HCT116 (cell line): Measurements from ENCODE around the gene PCDH9.

Experiments used
- CTCF ChIP-seq, 3 experiments: fragments of 200-600 bp in 1 of 3; sonication (generic) in 1 of 3; IDR thresholded peaks in 2 of 3; conservative IDR thresholded peaks in 1 of 3; 2 replicates each; pipeline ENCODE4 v1.5.1; 2012 to 2017; ENCODE audit warnings: low read depth in 2 of 3, low read length in 2 of 3, antibody characterized with exemption in 1 of 3, borderline replicate concordance in 1 of 3, control low read depth in 1 of 3, mild to moderate bottlenecking in 1 of 3, mixed read lengths in 1 of 3, mixed run types in 1 of 3, moderate library complexity in 1 of 3; ENCODE audit not compliant: insufficient read depth in 1 of 3
- EGR1 ChIP-seq: IDR thresholded peaks from 2 replicates; pipeline ENCODE4 v1.6.1; 2012; ENCODE audit warnings: low read depth
- POLR2A ChIP-seq: IDR thresholded peaks from 2 replicates; pipeline ENCODE4 v1.7.0; 2011; ENCODE audit warnings: borderline replicate concordance; ENCODE audit not compliant: insufficient read depth, insufficient read length; ENCODE audit errors: extremely low read depth
- TF ChIP-seq, protein P1 (sequence below): IDR thresholded peaks from 2 replicates; pipeline ENCODE4 v1.6.1; 2012; ENCODE audit warnings: low read depth

DNA sequence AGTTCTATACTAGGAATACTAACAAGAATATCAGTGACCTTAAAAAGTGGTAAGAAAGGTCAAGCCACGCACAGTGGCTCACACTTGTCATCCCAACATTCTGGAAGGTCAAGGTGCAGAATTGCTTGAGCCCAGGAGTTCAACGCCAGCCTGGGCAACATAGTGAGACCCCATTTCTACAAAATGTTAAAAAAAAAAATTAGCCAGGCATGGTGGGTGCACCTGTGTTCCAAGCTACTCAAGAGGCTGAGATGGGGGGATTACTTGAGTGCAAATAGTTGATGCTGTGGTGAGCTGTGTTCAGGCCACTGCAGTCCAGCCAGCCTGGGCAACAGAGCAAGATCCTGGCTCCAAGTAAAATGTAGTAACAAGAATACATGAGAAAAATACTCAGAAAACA, 61.8 kb downstream of the PCDH9 start:
- TF ChIP-seq, protein P1, sequence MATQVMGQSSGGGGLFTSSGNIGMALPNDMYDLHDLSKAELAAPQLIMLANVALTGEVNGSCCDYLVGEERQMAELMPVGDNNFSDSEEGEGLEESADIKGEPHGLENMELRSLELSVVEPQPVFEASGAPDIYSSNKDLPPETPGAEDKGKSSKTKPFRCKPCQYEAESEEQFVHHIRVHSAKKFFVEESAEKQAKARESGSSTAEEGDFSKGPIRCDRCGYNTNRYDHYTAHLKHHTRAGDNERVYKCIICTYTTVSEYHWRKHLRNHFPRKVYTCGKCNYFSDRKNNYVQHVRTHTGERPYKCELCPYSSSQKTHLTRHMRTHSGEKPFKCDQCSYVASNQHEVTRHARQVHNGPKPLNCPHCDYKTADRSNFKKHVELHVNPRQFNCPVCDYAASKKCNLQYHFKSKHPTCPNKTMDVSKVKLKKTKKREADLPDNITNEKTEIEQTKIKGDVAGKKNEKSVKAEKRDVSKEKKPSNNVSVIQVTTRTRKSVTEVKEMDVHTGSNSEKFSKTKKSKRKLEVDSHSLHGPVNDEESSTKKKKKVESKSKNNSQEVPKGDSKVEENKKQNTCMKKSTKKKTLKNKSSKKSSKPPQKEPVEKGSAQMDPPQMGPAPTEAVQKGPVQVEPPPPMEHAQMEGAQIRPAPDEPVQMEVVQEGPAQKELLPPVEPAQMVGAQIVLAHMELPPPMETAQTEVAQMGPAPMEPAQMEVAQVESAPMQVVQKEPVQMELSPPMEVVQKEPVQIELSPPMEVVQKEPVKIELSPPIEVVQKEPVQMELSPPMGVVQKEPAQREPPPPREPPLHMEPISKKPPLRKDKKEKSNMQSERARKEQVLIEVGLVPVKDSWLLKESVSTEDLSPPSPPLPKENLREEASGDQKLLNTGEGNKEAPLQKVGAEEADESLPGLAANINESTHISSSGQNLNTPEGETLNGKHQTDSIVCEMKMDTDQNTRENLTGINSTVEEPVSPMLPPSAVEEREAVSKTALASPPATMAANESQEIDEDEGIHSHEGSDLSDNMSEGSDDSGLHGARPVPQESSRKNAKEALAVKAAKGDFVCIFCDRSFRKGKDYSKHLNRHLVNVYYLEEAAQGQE = no peak
- TF ChIP-seq CTCF (IDR thresholded peaks at IDR 0.05 in 2 of 3, conservative IDR thresholded peaks at IDR 0.05 in 1 of 3; ENCODE audit: borderline replicate concordance in 1 of 3, insufficient read depth in 1 of 3, low read depth in 2 of 3, low read length in 2 of 3) = no peak
- no peak for TF ChIP-seq EGR1
- no peak for TF ChIP-seq POLR2A
